SU-DHL-6 (cell line): ENCODE measurements around the gene MICAL2.

ENCODE experiments used
- H2AFZ ChIP-seq: fragments of 200-600 bp; sonication (generic); 2 replicates; pipeline ENCODE4 v1.6.1; 2014; ENCODE audit warnings: low read depth, mild to moderate bottlenecking, moderate library complexity, mixed read lengths, antibody characterized with exemption, low read length; ENCODE audit not compliant: severe bottlenecking
- H3F3A ChIP-seq: fragments of 200-600 bp; shearing (Covaris generic); 2 replicates; pipeline ENCODE4 v1.6.0; 2016; ENCODE audit warnings: antibody characterized with exemption, mild to moderate bottlenecking; ENCODE audit not compliant: insufficient read depth
- H3K27ac ChIP-seq: fragments of 200-600 bp; sonication (generic); 2 replicates; pipeline ENCODE4 v1.5.1; 2016; ENCODE audit warnings: low read depth, mild to moderate bottlenecking, low read length, moderate library complexity, mixed read lengths
- H3K27me3 ChIP-seq: fragments of 200-600 bp; sonication (generic), shearing (Covaris generic); 2 replicates; pipeline ENCODE4 v1.6.0; 2014; ENCODE audit warnings: mild to moderate bottlenecking, low read length
- H3K36me3 ChIP-seq: fragments of 200-600 bp; sonication (generic); 2 replicates; pipeline ENCODE4 v1.6.1; 2014; ENCODE audit warnings: mild to moderate bottlenecking, low read length, mixed read lengths
- H3K4me2 ChIP-seq: fragments of 300-600, 200-600 bp; shearing (Covaris generic), sonication (generic); 2 replicates; pipeline ENCODE4 v1.6.0; 2014; ENCODE audit warnings: low read length, low read depth, mild to moderate bottlenecking; ENCODE audit not compliant: poor library complexity, severe bottlenecking
- H3K4me3 ChIP-seq: fragments of 200-600 bp; sonication (generic); 2 replicates; pipeline ENCODE4 v1.5.1; 2014; ENCODE audit warnings: antibody characterized with exemption, low read length, mild to moderate bottlenecking, mixed read lengths; ENCODE audit not compliant: insufficient read depth, poor library complexity, severe bottlenecking
- H3K79me2 ChIP-seq: fragments of 200-600 bp; sonication (generic); 2 replicates; pipeline ENCODE4 v1.6.1; 2014; ENCODE audit warnings: mild to moderate bottlenecking, low read length, moderate library complexity; ENCODE audit not compliant: insufficient read depth
- H3K9ac ChIP-seq: fragments of 200-600 bp; sonication (generic); 2 replicates; pipeline ENCODE4 v1.7.0; 2014; ENCODE audit warnings: mild to moderate bottlenecking, low read length
- H3K9me2 ChIP-seq: fragments of 200-600 bp; sonication (generic); replicated peaks from 2 replicates; pipeline ENCODE4 v1.6.1; 2014; ENCODE audit warnings: low read length; ENCODE audit not compliant: insufficient read depth
- H3K9me3 ChIP-seq: fragments of 200-600 bp; sonication (generic); 2 replicates; pipeline ENCODE4 v1.6.1; 2014; ENCODE audit warnings: low read length, mixed read lengths; ENCODE audit not compliant: insufficient read depth
- H4K20me1 ChIP-seq: fragments of 200-600 bp; sonication (generic); 2 replicates; pipeline ENCODE4 v1.6.1; 2014; ENCODE audit warnings: low read depth, mild to moderate bottlenecking, antibody characterized with exemption, low read length, moderate library complexity, mixed read lengths
- EZH2phosphoT487 ChIP-seq: fragments of 200-600 bp; sonication (generic), shearing (Covaris generic); conservative IDR thresholded peaks from 2 replicates; pipeline ENCODE4 v1.6.1; 2018; ENCODE audit warnings: mild to moderate bottlenecking, antibody characterized with exemption, low read length, moderate library complexity, mixed read lengths
- TF ChIP-seq, protein P1 (sequence below): fragments of 200-600 bp; sonication (generic); IDR thresholded peaks from one replicate; pipeline ENCODE4 v1.5.1; 2017; ENCODE audit warnings: antibody characterized with exemption, mild to moderate bottlenecking, low read length, moderate library complexity; ENCODE audit not compliant: insufficient read depth, poor library complexity, severe bottlenecking

Gene MICAL2, protein sequence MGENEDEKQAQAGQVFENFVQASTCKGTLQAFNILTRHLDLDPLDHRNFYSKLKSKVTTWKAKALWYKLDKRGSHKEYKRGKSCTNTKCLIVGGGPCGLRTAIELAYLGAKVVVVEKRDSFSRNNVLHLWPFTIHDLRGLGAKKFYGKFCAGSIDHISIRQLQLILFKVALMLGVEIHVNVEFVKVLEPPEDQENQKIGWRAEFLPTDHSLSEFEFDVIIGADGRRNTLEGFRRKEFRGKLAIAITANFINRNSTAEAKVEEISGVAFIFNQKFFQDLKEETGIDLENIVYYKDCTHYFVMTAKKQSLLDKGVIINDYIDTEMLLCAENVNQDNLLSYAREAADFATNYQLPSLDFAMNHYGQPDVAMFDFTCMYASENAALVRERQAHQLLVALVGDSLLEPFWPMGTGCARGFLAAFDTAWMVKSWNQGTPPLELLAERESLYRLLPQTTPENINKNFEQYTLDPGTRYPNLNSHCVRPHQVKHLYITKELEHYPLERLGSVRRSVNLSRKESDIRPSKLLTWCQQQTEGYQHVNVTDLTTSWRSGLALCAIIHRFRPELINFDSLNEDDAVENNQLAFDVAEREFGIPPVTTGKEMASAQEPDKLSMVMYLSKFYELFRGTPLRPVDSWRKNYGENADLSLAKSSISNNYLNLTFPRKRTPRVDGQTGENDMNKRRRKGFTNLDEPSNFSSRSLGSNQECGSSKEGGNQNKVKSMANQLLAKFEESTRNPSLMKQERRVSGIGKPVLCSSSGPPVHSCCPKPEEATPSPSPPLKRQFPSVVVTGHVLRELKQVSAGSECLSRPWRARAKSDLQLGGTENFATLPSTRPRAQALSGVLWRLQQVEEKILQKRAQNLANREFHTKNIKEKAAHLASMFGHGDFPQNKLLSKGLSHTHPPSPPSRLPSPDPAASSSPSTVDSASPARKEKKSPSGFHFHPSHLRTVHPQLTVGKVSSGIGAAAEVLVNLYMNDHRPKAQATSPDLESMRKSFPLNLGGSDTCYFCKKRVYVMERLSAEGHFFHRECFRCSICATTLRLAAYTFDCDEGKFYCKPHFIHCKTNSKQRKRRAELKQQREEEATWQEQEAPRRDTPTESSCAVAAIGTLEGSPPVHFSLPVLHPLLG

DNA sequence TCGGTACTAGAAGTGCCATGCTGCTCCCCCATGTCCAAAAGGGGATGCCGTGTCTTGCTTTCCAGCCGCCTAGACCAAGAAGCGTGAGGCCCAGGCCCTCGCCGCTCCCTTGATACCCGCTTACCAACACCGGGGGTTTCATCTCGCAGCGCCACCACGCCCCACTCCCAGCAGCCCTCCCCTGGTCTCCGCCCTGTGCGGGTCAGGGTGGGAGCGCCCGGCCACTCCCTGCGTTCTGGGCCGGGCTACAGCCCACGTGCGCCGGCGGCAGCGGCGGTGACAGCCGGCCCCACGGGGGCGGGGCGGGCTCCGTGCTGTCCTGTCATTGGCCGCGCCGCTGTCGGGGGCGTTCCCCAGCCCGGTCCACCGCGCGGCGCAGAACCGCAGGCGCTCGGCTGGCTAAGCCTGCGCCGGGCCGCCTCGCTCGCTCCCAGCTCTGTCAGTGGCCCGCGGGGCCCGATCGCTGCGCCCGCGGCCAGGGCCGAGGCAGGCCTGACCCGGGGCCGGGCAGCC, at the start of gene MICAL2:
Gene MICAL2, plus strand, starts transcription at position 390 of the 513 bp plus-strand sequence. CDS start 51,566 bp downstream, outside the sequence.
- H3K4me2 ChIP-seq = no peak within 1 kb of the TSS
- H3K27me3 ChIP-seq = no peaks in the 10 kb centered on the region
- H2AFZ ChIP-seq = no peak within 1 kb of the TSS
- no peaks in the 10 kb centered on the region for H3K79me2 ChIP-seq
- H4K20me1 ChIP-seq = no peaks in the 10 kb centered on the region
- no peaks in the 10 kb centered on the region for H3K36me3 ChIP-seq
- no peak within 1 kb of the TSS for H3K9ac ChIP-seq
- H3K27ac ChIP-seq = no peak within 1 kb of the TSS
- no peaks in the 10 kb centered on the region for H3F3A ChIP-seq
- no peak within 1 kb of the TSS for H3K4me3 ChIP-seq
- no peaks in the 10 kb centered on the region for H3K9me3 ChIP-seq
- H3K9me2 ChIP-seq = no peaks in the 10 kb centered on the region
- TF ChIP-seq, protein P1, sequence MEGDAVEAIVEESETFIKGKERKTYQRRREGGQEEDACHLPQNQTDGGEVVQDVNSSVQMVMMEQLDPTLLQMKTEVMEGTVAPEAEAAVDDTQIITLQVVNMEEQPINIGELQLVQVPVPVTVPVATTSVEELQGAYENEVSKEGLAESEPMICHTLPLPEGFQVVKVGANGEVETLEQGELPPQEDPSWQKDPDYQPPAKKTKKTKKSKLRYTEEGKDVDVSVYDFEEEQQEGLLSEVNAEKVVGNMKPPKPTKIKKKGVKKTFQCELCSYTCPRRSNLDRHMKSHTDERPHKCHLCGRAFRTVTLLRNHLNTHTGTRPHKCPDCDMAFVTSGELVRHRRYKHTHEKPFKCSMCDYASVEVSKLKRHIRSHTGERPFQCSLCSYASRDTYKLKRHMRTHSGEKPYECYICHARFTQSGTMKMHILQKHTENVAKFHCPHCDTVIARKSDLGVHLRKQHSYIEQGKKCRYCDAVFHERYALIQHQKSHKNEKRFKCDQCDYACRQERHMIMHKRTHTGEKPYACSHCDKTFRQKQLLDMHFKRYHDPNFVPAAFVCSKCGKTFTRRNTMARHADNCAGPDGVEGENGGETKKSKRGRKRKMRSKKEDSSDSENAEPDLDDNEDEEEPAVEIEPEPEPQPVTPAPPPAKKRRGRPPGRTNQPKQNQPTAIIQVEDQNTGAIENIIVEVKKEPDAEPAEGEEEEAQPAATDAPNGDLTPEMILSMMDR = no peak
- TF ChIP-seq EZH2phosphoT487 = no peak

DNA sequence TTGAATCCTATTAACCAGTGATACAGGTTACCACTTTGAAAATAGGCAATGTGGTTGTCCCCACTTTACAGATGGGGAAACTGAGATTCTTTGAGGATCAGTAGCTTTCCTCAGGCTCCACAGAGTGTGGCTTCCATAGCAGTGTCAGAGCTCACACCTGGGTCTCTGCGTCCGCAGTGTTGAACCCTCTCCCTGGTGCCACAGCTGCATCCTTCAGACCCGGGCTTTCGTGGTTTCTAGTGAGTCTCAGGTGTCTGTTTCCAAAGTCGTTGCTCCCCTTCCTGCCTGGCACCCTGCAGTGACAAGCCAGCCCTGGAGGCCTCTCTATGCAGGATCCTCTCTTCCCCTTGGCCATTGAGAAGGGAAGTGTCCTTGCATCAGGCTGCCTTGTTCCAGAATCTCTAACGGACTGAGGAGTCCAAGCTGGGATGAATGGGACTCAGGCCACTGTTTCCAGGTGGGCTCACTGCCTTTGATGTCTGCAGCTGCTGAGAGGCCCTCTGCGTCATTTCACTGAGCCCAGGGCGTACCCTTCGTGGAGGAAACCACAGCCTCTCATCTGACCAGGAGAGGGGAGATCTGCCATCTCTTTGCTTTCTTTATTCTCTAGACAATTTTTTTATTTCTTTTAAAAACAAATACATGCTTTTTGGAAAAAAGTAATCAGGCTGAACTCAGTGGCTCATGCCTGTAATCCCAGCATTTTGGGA, 48.4 kb upstream of the MICAL2 start:
- no peaks in the 10 kb centered on the region for H3K79me2 ChIP-seq
- H3K27me3 ChIP-seq = no peaks in the 10 kb centered on the region
- H3K4me3 ChIP-seq = no peak overlapping the region
- no peak overlapping the region for H3K27ac ChIP-seq
- H3K4me2 ChIP-seq = no peak overlapping the region
- H4K20me1 ChIP-seq = no peaks in the 10 kb centered on the region
- H3F3A ChIP-seq = no peaks in the 10 kb centered on the region
- no peaks in the 10 kb centered on the region for H3K9me2 ChIP-seq
- no peaks in the 10 kb centered on the region for H3K36me3 ChIP-seq
- no peak overlapping the region for H3K9ac ChIP-seq
- H2AFZ ChIP-seq = no peak overlapping the region
- no peaks in the 10 kb centered on the region for H3K9me3 ChIP-seq
- TF ChIP-seq, protein P1 = no peak
- no peak for TF ChIP-seq EZH2phosphoT487

DNA sequence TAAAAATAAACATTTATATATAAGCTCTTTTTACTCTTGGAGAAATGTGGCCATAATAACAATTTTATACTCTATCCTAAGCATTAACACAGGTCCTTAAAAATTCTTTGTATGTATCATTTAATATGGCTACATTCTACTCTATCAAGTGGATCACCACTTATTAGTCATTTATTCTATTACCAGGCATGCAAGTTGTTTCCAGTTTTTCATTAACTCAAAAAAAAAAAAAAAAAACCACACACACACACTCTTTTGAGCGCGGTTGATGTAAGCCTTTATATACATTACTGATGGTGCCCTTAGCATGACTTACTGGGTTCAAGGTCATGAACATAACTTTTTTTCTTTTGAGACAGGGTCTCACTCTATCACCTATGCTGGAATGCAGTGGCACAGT, 47.1 kb upstream of the MICAL2 start:
- TF ChIP-seq EZH2phosphoT487 = no peak
- TF ChIP-seq, protein P1 = no peak

More for the DNA sequence above, 47.1 kb upstream of the MICAL2 start:
- Histone ChIP-seq H3K79me2 (no peaks in the 10 kb centered on the region), H3K9ac (no peak overlapping the region), H3F3A (no peaks in the 10 kb centered on the region), H3K27me3 (no peaks in the 10 kb centered on the region), H3K27ac (no peak overlapping the region), H3K9me3 (no peaks in the 10 kb centered on the region), H3K4me3 (no peak overlapping the region), H4K20me1 (no peaks in the 10 kb centered on the region), H3K36me3 (no peaks in the 10 kb centered on the region), H2AFZ (no peak overlapping the region), H3K9me2 (no peaks in the 10 kb centered on the region), H3K4me2 (no peak overlapping the region)
